HL-60 (cell line): ENCODE measurements around the gene PDCD2.
A peak's percentile ranks its signal among the peaks of the same experiment; 100 is the strongest.

ENCODE experiments used
- DNase-seq, 2 experiments: peaks; one replicate each; pipeline ENCODE4 v3.0.0-alpha.2; 2010 to 2020; ENCODE audit warnings: low read depth in 1 of 2, low spot score in 1 of 2
- H3K27ac ChIP-seq: fragments of 250-450 bp; sonication (Bioruptor Pico); replicated peaks from 2 replicates; pipeline ENCODE4 v1.5.1; 2020; ENCODE audit warnings: mild to moderate bottlenecking, moderate library complexity
- H3K27me3 ChIP-seq: fragments of 250-450 bp; sonication (Bioruptor Pico); 2 replicates; pipeline ENCODE4 v1.5.1; 2021; ENCODE audit warnings: mild to moderate bottlenecking, moderate library complexity; ENCODE audit not compliant: insufficient read depth, poor library complexity, severe bottlenecking
- H3K4me3 ChIP-seq: replicated peaks from 2 replicates; pipeline ENCODE4 v1.5.1; 2011; ENCODE audit warnings: mild to moderate bottlenecking, control low read depth, low read length; ENCODE audit not compliant: insufficient read depth
- GABPA ChIP-seq: IDR thresholded peaks from 2 replicates; pipeline ENCODE4 v1.6.1; 2012; ENCODE audit warnings: low read depth
- POLR2AphosphoS5 ChIP-seq: IDR thresholded peaks from 2 replicates; pipeline ENCODE4 v1.6.1; 2012; ENCODE audit warnings: low read depth
- SPI1 ChIP-seq: IDR thresholded peaks from 2 replicates; pipeline ENCODE4 v1.6.1; 2012; ENCODE audit warnings: low read depth, mild to moderate bottlenecking, borderline replicate concordance
- TF ChIP-seq, protein P1 (sequence below): IDR thresholded peaks from 2 replicates; pipeline ENCODE4 v1.6.1; 2012; ENCODE audit warnings: low read depth; ENCODE audit not compliant: insufficient replicate concordance
- TF ChIP-seq, protein P2 (sequence below): IDR thresholded peaks from one replicate; pipeline ENCODE4 v1.5.1; 2011; ENCODE audit warnings: low read length, control low read depth, inconsistent platforms; ENCODE audit not compliant: insufficient read depth

PDCD2 gene

GRCh38 chr6:170597278-170597677 is 12.8 kb upstream of the PDCD2 start:
- TF ChIP-seq, protein P1, sequence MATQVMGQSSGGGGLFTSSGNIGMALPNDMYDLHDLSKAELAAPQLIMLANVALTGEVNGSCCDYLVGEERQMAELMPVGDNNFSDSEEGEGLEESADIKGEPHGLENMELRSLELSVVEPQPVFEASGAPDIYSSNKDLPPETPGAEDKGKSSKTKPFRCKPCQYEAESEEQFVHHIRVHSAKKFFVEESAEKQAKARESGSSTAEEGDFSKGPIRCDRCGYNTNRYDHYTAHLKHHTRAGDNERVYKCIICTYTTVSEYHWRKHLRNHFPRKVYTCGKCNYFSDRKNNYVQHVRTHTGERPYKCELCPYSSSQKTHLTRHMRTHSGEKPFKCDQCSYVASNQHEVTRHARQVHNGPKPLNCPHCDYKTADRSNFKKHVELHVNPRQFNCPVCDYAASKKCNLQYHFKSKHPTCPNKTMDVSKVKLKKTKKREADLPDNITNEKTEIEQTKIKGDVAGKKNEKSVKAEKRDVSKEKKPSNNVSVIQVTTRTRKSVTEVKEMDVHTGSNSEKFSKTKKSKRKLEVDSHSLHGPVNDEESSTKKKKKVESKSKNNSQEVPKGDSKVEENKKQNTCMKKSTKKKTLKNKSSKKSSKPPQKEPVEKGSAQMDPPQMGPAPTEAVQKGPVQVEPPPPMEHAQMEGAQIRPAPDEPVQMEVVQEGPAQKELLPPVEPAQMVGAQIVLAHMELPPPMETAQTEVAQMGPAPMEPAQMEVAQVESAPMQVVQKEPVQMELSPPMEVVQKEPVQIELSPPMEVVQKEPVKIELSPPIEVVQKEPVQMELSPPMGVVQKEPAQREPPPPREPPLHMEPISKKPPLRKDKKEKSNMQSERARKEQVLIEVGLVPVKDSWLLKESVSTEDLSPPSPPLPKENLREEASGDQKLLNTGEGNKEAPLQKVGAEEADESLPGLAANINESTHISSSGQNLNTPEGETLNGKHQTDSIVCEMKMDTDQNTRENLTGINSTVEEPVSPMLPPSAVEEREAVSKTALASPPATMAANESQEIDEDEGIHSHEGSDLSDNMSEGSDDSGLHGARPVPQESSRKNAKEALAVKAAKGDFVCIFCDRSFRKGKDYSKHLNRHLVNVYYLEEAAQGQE: no peak
- TF ChIP-seq POLR2AphosphoS5: no peak
- TF ChIP-seq, protein P2, sequence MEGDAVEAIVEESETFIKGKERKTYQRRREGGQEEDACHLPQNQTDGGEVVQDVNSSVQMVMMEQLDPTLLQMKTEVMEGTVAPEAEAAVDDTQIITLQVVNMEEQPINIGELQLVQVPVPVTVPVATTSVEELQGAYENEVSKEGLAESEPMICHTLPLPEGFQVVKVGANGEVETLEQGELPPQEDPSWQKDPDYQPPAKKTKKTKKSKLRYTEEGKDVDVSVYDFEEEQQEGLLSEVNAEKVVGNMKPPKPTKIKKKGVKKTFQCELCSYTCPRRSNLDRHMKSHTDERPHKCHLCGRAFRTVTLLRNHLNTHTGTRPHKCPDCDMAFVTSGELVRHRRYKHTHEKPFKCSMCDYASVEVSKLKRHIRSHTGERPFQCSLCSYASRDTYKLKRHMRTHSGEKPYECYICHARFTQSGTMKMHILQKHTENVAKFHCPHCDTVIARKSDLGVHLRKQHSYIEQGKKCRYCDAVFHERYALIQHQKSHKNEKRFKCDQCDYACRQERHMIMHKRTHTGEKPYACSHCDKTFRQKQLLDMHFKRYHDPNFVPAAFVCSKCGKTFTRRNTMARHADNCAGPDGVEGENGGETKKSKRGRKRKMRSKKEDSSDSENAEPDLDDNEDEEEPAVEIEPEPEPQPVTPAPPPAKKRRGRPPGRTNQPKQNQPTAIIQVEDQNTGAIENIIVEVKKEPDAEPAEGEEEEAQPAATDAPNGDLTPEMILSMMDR: no peak
- no peak; the same call in 1 of the 2 replicates for TF ChIP-seq SPI1
- no peak for TF ChIP-seq GABPA
- no peak overlapping the region for H3K4me3 ChIP-seq
- no peak overlapping the region for H3K27ac ChIP-seq
- no peaks in the 10 kb centered on the region for H3K27me3 ChIP-seq
- no peak for DNase-seq

- no peak for DNase-seq
- Histone ChIP-seq H3K27me3 (no peaks in the 10 kb centered on the region), H3K4me3 (no peak overlapping the region), H3K27ac (no peak overlapping the region)
- TF ChIP-seq POLR2AphosphoS5: no peak
Measured at GRCh38 chr6:170596426-170596825, 12.0 kb upstream of the PDCD2 start.

- Histone ChIP-seq H3K4me3 (no peak overlapping the region), H3K27ac (no peak overlapping the region), H3K27me3 (no peaks in the 10 kb centered on the region)
- DNase-seq: no peak
- TF ChIP-seq GABPA (no peak), POLR2AphosphoS5 (no peak), SPI1 (no peak)
- TF ChIP-seq, protein P2: no peak
- TF ChIP-seq, protein P1: no peak
Measured at GRCh38 chr6:170590725-170591124, 6.3 kb upstream of the PDCD2 start.

DNA sequence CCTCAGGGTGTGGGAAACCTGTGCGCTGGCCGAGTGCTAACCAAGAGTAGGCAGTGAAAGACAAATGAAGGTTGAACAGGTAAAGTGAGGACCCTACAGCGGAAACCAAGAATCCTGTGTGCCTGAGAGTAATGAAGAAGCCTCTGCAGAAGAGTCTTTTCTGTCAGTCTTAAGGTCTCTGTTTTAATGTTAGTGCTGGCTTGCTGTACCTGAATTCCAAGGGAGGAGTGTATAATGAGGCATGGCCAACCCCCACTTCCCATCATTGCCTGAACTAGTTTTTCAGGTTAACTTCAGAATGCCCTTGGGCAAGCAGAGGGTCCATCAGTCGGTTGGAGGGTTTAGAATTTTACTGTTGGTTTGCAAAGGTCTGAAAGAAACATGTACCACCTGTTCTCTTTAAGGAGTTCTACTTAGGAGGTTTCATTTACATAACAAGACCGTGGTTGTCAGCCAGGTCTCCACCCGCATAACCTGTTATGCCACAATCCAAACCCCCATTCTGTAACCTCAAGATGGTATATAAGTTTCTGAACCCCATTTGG is 589 bp upstream of the PDCD2 start:
- H3K4me3 ChIP-seq: peak overlapping the region; percentile 92
- DNase-seq: no peak
- no peak for TF ChIP-seq GABPA
- TF ChIP-seq, protein P1: no peak
- TF ChIP-seq SPI1: no peak
- TF ChIP-seq, protein P2: no peak
- TF ChIP-seq POLR2AphosphoS5: no peak
- H3K27me3 ChIP-seq: no peaks in the 10 kb centered on the region
- H3K27ac ChIP-seq: peak overlapping the region; percentile 67
